WI38 (cell line): ENCODE data around the gene FLNB.

ENCODE experiments used
- H3K4me3 ChIP-seq: 2 replicates; pipeline ENCODE4 v1.5.1; 2011; ENCODE audit warnings: low read depth, mild to moderate bottlenecking, control low read depth, low read length
- CTCF ChIP-seq: IDR thresholded peaks from 2 replicates; pipeline ENCODE4 v1.5.1; 2012; ENCODE audit warnings: low read depth, mild to moderate bottlenecking, control low read depth, low read length

FLNB gene

GRCh38 chr3:58066842-58067241 is 58.6 kb downstream of the FLNB start:
- no peak overlapping the region for H3K4me3 ChIP-seq
- TF ChIP-seq CTCF: no peak

- TF ChIP-seq CTCF: no peak
- H3K4me3 ChIP-seq: no peak overlapping the region
Measured at GRCh38 chr3:58068122-58068809, 60.0 kb downstream of the FLNB start.

- TF ChIP-seq CTCF: no peak
Measured at GRCh38 chr3:58071480-58071971, 63.3 kb downstream of the FLNB start.

GRCh38 chr3:58072052-58072762 is 64.0 kb downstream of the FLNB start:
- no peak for TF ChIP-seq CTCF
- H3K4me3 ChIP-seq: no peak overlapping the region

More at GRCh38 chr3:58071480-58071971, 63.3 kb downstream of the FLNB start:
- H3K4me3 ChIP-seq: no peak overlapping the region

- no peak overlapping the region for H3K4me3 ChIP-seq
Measured at GRCh38 chr3:58072763-58073130, 64.5 kb downstream of the FLNB start.

GRCh38 chr3:58073301-58074108 is 65.3 kb downstream of the FLNB start:
- TF ChIP-seq CTCF: no peak
- H3K4me3 ChIP-seq: no peak overlapping the region

More at GRCh38 chr3:58072763-58073130, 64.5 kb downstream of the FLNB start:
- no peak for TF ChIP-seq CTCF
